ENCODE data around the gene U2AF1L4.

Gene U2AF1L4

GRCh38 chr19:35738021-35738886 lies 7.0 kb downstream of the U2AF1L4 start:
- no peak for TF ChIP-seq CTCF (IDR thresholded peaks at IDR 0.05; ENCODE audit: low read depth, low read length, missing control alignments)
- no peak overlapping the region for H3K4me3 ChIP-seq (ENCODE audit: low read depth, low read length)
- in situ Hi-C loops (cut with HindIII; ENCODE audit: low sequenced_read_pairs) = no loop called here
- no peak for DNase-seq (ENCODE audit: low read depth)

- TF ChIP-seq CTCF (IDR thresholded peaks at IDR 0.05; ENCODE audit: low read depth, low read length, missing control alignments) = peak; percentile 9
- DNase-seq (ENCODE audit: low read depth) = no peak
- in situ Hi-C loops (cut with HindIII; ENCODE audit: low sequenced_read_pairs) = no loop called here
- no peak overlapping the region for H3K4me3 ChIP-seq (ENCODE audit: low read depth, low read length)
Measured at GRCh38 chr19:35736913-35737886, 8.0 kb downstream of the U2AF1L4 start.

- DNase-seq (ENCODE audit: low read depth) = no peak
- no peak for TF ChIP-seq CTCF (IDR thresholded peaks at IDR 0.05; ENCODE audit: low read depth, low read length, missing control alignments)
- in situ Hi-C loops (cut with HindIII; ENCODE audit: low sequenced_read_pairs) = no loop called here
- H3K4me3 ChIP-seq (ENCODE audit: low read depth, low read length) = no peak overlapping the region
Measured at GRCh38 chr19:35734889-35735288, 10.3 kb downstream of the U2AF1L4 start.

GRCh38 chr19:35734273-35734672 lies 10.9 kb downstream of the U2AF1L4 start:
- DNase-seq (ENCODE audit: low read depth) = no peak
- TF ChIP-seq CTCF (IDR thresholded peaks at IDR 0.05; ENCODE audit: low read depth, low read length, missing control alignments) = no peak
- no peak overlapping the region for H3K4me3 ChIP-seq (ENCODE audit: low read depth, low read length)
- in situ Hi-C loops (cut with HindIII; ENCODE audit: low sequenced_read_pairs) = no loop called here

- DNase-seq (ENCODE audit: low read depth) = no peak
- no peak for TF ChIP-seq CTCF (IDR thresholded peaks at IDR 0.05; ENCODE audit: low read depth, low read length, missing control alignments)
- H3K4me3 ChIP-seq (ENCODE audit: low read depth, low read length) = no peak overlapping the region
- in situ Hi-C loops (cut with HindIII; ENCODE audit: low sequenced_read_pairs) = no loop called here
Measured at GRCh38 chr19:35733180-35734125, 11.8 kb downstream of the U2AF1L4 start.
